Mesenchymal stem cell (in vitro differentiated cells and primary cell): Measurements from ENCODE around the gene GNL1.

Experiments used
- DNase-seq: peaks from one replicate; pipeline ENCODE4 v3.0.0-alpha.2; 2013
- H2AFZ ChIP-seq: one replicate; pipeline ENCODE4 v1.6.1; 2013; ENCODE audit warnings: low read depth, mild to moderate bottlenecking, control low read depth, inconsistent platforms, low read length, moderate library complexity
- H2AK5ac ChIP-seq: 2 replicates; pipeline ENCODE4 v1.6.1; 2013; ENCODE audit warnings: low read length, moderate library complexity, mild to moderate bottlenecking, inconsistent platforms; ENCODE audit not compliant: severe bottlenecking
- H2BK120ac ChIP-seq: one replicate; pipeline ENCODE4 v1.6.1; 2013; ENCODE audit warnings: low read depth, mild to moderate bottlenecking, inconsistent platforms, low read length, moderate library complexity
- H2BK12ac ChIP-seq, 2 experiments: one replicate each; pipeline ENCODE4 v1.6.1; 2013; ENCODE audit warnings: inconsistent platforms in 2 of 2, low read length in 2 of 2, mild to moderate bottlenecking in 2 of 2, moderate library complexity in 2 of 2, control low read depth in 1 of 2
- H2BK15ac ChIP-seq: one replicate; pipeline ENCODE4 v1.6.1; 2013; ENCODE audit warnings: mild to moderate bottlenecking, low read depth, inconsistent platforms; ENCODE audit not compliant: poor library complexity, severe bottlenecking
- H2BK5ac ChIP-seq: 2 replicates; pipeline ENCODE4 v1.6.1; 2013; ENCODE audit warnings: low read depth, mild to moderate bottlenecking, low read length, control low read depth, inconsistent platforms; ENCODE audit not compliant: poor library complexity, severe bottlenecking
- H3K14ac ChIP-seq, 2 experiments: one replicate each; pipeline ENCODE4 v1.6.1; 2013; ENCODE audit warnings: inconsistent platforms in 2 of 2, low read length in 2 of 2, control low read depth in 1 of 2, mild to moderate bottlenecking in 1 of 2, moderate library complexity in 1 of 2
- H3K18ac ChIP-seq, 2 experiments: one replicate each; pipeline ENCODE4 v1.6.1; 2013; ENCODE audit warnings: inconsistent platforms in 2 of 2, low read length in 2 of 2, control low read depth in 1 of 2, low read depth in 1 of 2, mild to moderate bottlenecking in 1 of 2
- H3K23ac ChIP-seq, 2 experiments: one replicate each; pipeline ENCODE4 v1.6.1; 2013; ENCODE audit warnings: inconsistent platforms in 2 of 2, low read length in 2 of 2, mild to moderate bottlenecking in 2 of 2, moderate library complexity in 2 of 2, control low read depth in 1 of 2
- H3K27ac ChIP-seq: 2 replicates; pipeline ENCODE4 v1.5.1; 2013; ENCODE audit warnings: mild to moderate bottlenecking, moderate library complexity, low read length, control low read depth, inconsistent platforms; ENCODE audit not compliant: poor library complexity, severe bottlenecking
- H3K27me3 ChIP-seq, 2 experiments: 2 replicates each; pipeline versions ENCODE4 v1.6.1 to v1.7.0; 2013; ENCODE audit warnings: low read length in 2 of 2, mild to moderate bottlenecking in 2 of 2, moderate library complexity in 2 of 2, control low read depth in 1 of 2, inconsistent platforms in 1 of 2; ENCODE audit not compliant: control insufficient read depth in 1 of 2, insufficient read depth in 1 of 2
- H3K36me3 ChIP-seq, 2 experiments: 2 replicates each; pipeline versions ENCODE4 v1.6.1 to v1.7.0; 2013; ENCODE audit warnings: low read length in 2 of 2, control low read depth in 1 of 2, inconsistent platforms in 1 of 2, low read depth in 1 of 2, mild to moderate bottlenecking in 1 of 2; ENCODE audit not compliant: insufficient read depth in 2 of 2, control insufficient read depth in 1 of 2
- H3K4ac ChIP-seq, 2 experiments: one replicate each; pipeline ENCODE4 v1.6.1; 2013; ENCODE audit warnings: inconsistent platforms in 2 of 2, low read length in 2 of 2, mild to moderate bottlenecking in 2 of 2, moderate library complexity in 2 of 2, control low read depth in 1 of 2, low read depth in 1 of 2
- H3K4me1 ChIP-seq: 2 replicates; pipeline ENCODE4 v1.6.1; 2013; ENCODE audit warnings: low read depth, low read length, control low read depth; ENCODE audit not compliant: control insufficient read depth, insufficient read depth
- H3K4me2 ChIP-seq: 2 replicates; pipeline ENCODE4 v1.6.1; 2013; ENCODE audit warnings: low read length, mild to moderate bottlenecking, inconsistent platforms; ENCODE audit not compliant: poor library complexity, severe bottlenecking
- H3K4me3 ChIP-seq, 2 experiments: 2 replicates each; pipeline versions ENCODE4 v1.5.1 to v1.7.0; 2013; ENCODE audit warnings: low read length in 2 of 2, mild to moderate bottlenecking in 2 of 2, control low read depth in 1 of 2, low read depth in 1 of 2; ENCODE audit not compliant: insufficient read depth in 1 of 2
- H3K79me1 ChIP-seq: replicated peaks from 2 replicates; pipeline ENCODE4 v1.6.1; 2013; ENCODE audit warnings: mild to moderate bottlenecking, control low read depth, low read length, inconsistent platforms; ENCODE audit not compliant: poor library complexity, severe bottlenecking
- H3K9ac ChIP-seq: 2 replicates; pipeline ENCODE4 v1.7.0; 2013; ENCODE audit warnings: mild to moderate bottlenecking, low read length, moderate library complexity
- H3K9me3 ChIP-seq: 2 replicates; pipeline ENCODE4 v1.7.0; 2013; ENCODE audit warnings: mild to moderate bottlenecking, low read length; ENCODE audit not compliant: control insufficient read depth
- H4K8ac ChIP-seq: one replicate; pipeline ENCODE4 v1.6.1; 2013; ENCODE audit warnings: inconsistent platforms, mild to moderate bottlenecking, low read length, moderate library complexity
- H4K91ac ChIP-seq: one replicate; pipeline ENCODE4 v1.6.1; 2013; ENCODE audit warnings: mild to moderate bottlenecking, low read length, inconsistent platforms
- WGBS: methylation state at CpG from one replicate; pipeline ENCODE4 v1.1.7; 2013; ENCODE audit warnings: mixed read lengths; 5-methylcytosine and 5-hydroxymethylcytosine counted together

Gene GNL1

GRCh38 chr6:30601436-30601814 lies 45.1 kb upstream of the GNL1 start:
- 95% methylated on average over 5 of the region's 6 CpGs for WGBS
- peaks cover 25% of the 10 kb centered on the region for H3K79me1 ChIP-seq
- H3K4me1 ChIP-seq: no peaks in the 10 kb centered on the region
- H2BK5ac ChIP-seq: no peak overlapping the region
- H2BK120ac ChIP-seq: no peak overlapping the region
- H3K14ac ChIP-seq: no peak overlapping the region
- no peak overlapping the region for H3K27ac ChIP-seq
- H3K4me3 ChIP-seq: no peak overlapping the region
- no peak overlapping the region for H2AFZ ChIP-seq
- H3K9me3 ChIP-seq: no peaks in the 10 kb centered on the region
- H4K91ac ChIP-seq: peak overlapping the region; percentile 13
- no peak overlapping the region for H3K23ac ChIP-seq
- H3K4me2 ChIP-seq: no peak overlapping the region
- no peak overlapping the region for H3K18ac ChIP-seq
- H3K9ac ChIP-seq: no peak overlapping the region
- H3K36me3 ChIP-seq: peaks cover 57 to 65% of the 10 kb centered on the region in 2 experiments
- H3K4ac ChIP-seq: no peak overlapping the region
- H2AK5ac ChIP-seq: no peak overlapping the region
- H2BK12ac ChIP-seq: no peak overlapping the region
- no peaks in the 10 kb centered on the region for H3K27me3 ChIP-seq
- H2BK15ac ChIP-seq: no peak overlapping the region
- no peak overlapping the region for H4K8ac ChIP-seq
- DNase-seq: no peak

DNA sequence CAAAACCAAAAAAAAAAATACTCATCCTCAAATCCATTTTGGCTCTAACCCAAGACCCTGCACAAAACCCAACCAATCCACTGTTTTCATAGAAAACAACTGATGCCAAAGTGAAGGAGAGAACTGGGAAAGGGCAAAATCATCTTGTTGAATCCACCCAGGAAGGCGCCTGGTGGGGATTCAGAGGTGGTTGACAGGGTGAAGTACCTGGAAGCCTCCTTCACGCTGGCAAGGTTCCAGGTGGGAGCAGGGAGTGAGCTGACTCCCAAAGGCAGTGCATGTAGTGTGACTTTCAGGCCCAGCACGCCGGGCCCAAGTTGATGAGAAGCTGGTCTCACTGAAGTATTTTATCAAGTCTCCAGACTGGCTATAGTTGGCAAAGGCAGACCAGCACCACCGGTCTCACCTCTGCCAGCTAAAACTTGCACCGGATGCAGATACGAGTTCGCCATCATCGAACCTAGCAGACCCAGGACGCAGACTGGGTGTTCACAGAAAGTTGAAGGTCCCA lies 44.2 kb upstream of the GNL1 start:
- H3K79me1 ChIP-seq: peaks cover 20% of the 10 kb centered on the region
- H3K4ac ChIP-seq: no peak overlapping the region
- 95% methylated on average over 10 of the region's 10 CpGs for WGBS
- H3K36me3 ChIP-seq: peaks cover 50 to 58% of the 10 kb centered on the region in 2 experiments
- no peaks in the 10 kb centered on the region for H3K9me3 ChIP-seq
- no peak overlapping the region for H3K14ac ChIP-seq
- H3K4me3 ChIP-seq: no peak overlapping the region
- no peak overlapping the region for H2BK15ac ChIP-seq
- no peak overlapping the region for H3K9ac ChIP-seq
- H3K27me3 ChIP-seq: no peaks in the 10 kb centered on the region
- peak overlapping the region; percentile 38 for H3K27ac ChIP-seq
- no peak overlapping the region for H2AFZ ChIP-seq
- DNase-seq: no peak
- H2BK120ac ChIP-seq: no peak overlapping the region
- H3K18ac ChIP-seq: no peak overlapping the region
- H3K23ac ChIP-seq: no peak overlapping the region
- no peak overlapping the region for H4K8ac ChIP-seq
- no peak overlapping the region for H2BK5ac ChIP-seq
- H3K4me2 ChIP-seq: no peak overlapping the region
- no peak overlapping the region for H2BK12ac ChIP-seq
- no peak overlapping the region for H4K91ac ChIP-seq
- H3K4me1 ChIP-seq: no peaks in the 10 kb centered on the region
- H2AK5ac ChIP-seq: no peak overlapping the region

DNA sequence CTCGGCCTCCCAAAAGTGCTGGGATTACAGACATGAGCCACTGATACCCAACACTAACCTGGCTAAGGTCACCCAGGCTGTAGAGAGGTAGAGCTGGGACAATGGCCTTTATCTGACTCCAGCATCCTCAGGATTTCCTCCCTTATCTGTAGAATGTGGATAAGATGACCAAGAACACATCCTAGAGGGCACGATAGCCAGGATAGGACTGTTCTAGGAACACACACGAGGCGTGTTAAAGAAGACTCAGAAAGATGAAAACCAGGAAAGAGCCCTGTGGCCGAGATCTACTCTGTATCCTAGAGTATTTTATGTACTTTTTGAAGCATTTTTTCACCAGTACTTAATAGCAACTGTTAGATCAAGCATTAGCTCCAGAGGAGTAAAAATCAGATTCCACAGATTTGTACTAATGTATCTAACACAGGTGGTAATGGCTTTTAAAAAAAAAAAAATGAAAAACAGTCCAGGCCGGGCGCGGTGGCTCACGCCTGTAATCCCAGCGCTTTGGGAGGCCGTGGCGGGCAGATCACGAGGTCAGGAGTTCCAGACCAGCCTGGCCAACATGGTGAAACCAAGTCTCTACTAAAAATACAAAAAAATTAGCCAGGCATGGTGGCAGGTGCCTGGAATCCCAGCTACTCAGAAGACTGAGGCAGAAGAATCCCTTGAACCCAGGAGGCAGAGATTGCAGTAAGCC lies 43.5 kb upstream of the GNL1 start:
- Histone ChIP-seq H4K8ac (no peak overlapping the region), H3K27ac (no peak overlapping the region), H2BK12ac (no peak overlapping the region), H3K23ac (no peak overlapping the region), H3K4ac (no peak overlapping the region), H3K14ac (no peak overlapping the region), H3K36me3 (peaks cover 48 to 56% of the 10 kb centered on the region in 2 experiments), H3K79me1 (peaks cover 17% of the 10 kb centered on the region), H3K9ac (no peak overlapping the region), H3K27me3 (no peaks in the 10 kb centered on the region), H3K9me3 (no peaks in the 10 kb centered on the region), H3K4me3 (no peak overlapping the region), H3K4me2 (no peak overlapping the region), H2BK120ac (no peak overlapping the region), H2AFZ (no peak overlapping the region), H2BK15ac (no peak overlapping the region), H2BK5ac (no peak overlapping the region), H3K18ac (no peak overlapping the region), H4K91ac (no peak overlapping the region), H2AK5ac (no peak overlapping the region), H3K4me1 (no peaks in the 10 kb centered on the region)
- no peak for DNase-seq
- WGBS: 97% methylated on average over 12 of the region's 13 CpGs

GRCh38 chr6:30598912-30599624 lies 42.8 kb upstream of the GNL1 start:
- no peak for DNase-seq
- Histone ChIP-seq H3K27me3 (no peaks in the 10 kb centered on the region), H3K23ac (no peak overlapping the region), H4K91ac (no peak overlapping the region), H2BK120ac (no peak overlapping the region), H3K4me2 (no peak overlapping the region), H3K79me1 (peaks cover 15% of the 10 kb centered on the region), H3K4me3 (no peak overlapping the region), H3K14ac (no peak overlapping the region), H2BK5ac (no peak overlapping the region), H3K4ac (no peak overlapping the region), H2BK15ac (no peak overlapping the region), H2AFZ (no peak overlapping the region), H3K4me1 (no peaks in the 10 kb centered on the region), H3K9ac (no peak overlapping the region), H2AK5ac (no peak overlapping the region), H4K8ac (no peak overlapping the region), H3K36me3 (peaks cover 46 to 56% of the 10 kb centered on the region in 2 experiments), H2BK12ac (no peak overlapping the region), H3K27ac (no peak overlapping the region), H3K9me3 (no peaks in the 10 kb centered on the region), H3K18ac (no peak overlapping the region)
- 86% methylated on average over 12 of the region's 12 CpGs for WGBS
